ENCODE results near the gene SYCE3. TPM values are rescaled to one million over a fixed set of nuclear protein-coding genes. Genes with fewer than 3 reads are reported as not detected.

Gene SYCE3
- total and polyA plus RNA-seq, 2 donors (not counting 3 experiments of a cell fraction or from before 2014, with no cell fraction given) = not detected

DNA sequence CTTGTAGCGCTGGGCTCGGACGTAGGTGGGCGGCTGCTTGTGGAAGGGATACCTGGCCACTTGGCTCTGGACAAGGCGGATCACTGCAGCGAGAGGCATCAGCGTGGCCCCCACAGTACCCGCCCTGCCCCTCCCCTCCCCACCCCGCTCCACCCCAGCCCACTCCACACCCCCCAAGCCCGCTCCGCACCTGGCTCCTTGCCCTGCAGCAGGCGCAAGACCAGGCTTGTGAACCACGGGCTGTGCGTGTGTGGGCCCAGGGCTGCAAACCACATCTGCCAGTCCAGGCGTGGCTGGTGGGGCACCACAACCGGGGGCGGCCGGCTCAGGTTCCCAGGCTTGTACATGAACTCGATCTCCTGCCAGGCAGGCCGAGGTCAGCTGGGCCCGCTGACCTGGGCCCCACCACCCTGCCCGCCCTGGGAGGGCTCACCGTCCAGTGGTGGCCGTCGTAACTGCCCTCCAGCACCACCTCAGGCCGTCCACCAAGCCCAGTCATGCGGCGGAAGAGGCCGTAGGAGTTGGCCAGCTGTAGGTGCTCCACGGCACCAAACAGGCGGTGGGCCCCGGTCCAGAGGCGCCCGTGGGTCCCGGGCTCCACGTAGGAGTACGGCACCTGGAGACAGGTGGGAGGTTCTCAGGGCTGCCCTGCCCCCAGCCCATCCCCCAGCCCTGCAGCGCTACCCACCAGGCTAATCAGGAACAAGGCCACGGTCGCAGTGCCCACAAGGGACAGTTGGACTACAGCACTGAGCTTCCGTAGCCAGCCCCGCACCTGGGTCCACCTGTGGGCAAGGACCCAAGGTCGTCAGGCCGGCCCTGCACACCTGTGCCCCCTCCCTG lies 58.1 kb downstream of the SYCE3 start:
- H3K79me2 ChIP-seq (ENCODE audit: control insufficient read depth, insufficient read depth, low read length) = peaks cover 26% of the 10 kb centered on the region
- H3K4me1 ChIP-seq (ENCODE audit: control insufficient read depth, extremely low read depth, insufficient read depth, low read length) = peaks cover 14% of the 10 kb centered on the region
- H3K27me3 ChIP-seq (ENCODE audit: control insufficient read depth in 2 of 2, insufficient read depth in 2 of 2, low read length in 2 of 2) = no peaks in the 10 kb centered on the region
- no peaks in the 10 kb centered on the region for H3K9me1 ChIP-seq (replicated peaks; ENCODE audit: control insufficient read depth, extremely low read depth, insufficient read depth, low read length)
- intact Hi-C loops (cut with micrococcal nuclease) (no loop called here), dilution Hi-C loops (cut with MboI; ENCODE audit: extremely low pct_ligation_motif_present, low sequenced_read_pairs) (no loop called here)
- no peak overlapping the region for H3K27ac ChIP-seq (ENCODE audit: insufficient read depth, low read depth, low read length)
- POLR2A ChIA-PET = no interaction called here
- H3K4me2 ChIP-seq (ENCODE audit: insufficient read depth, low read length) = no peak overlapping the region
- DNase-seq (ENCODE audit: low read depth, low spot score) (no peak), FAIRE-seq (no peak)
- no peaks in the 10 kb centered on the region for H4K20me1 ChIP-seq (replicated peaks; ENCODE audit: control insufficient read depth, extremely low read depth, insufficient read depth, low read length)
- H3K9ac ChIP-seq (replicated peaks; ENCODE audit: extremely low read depth, insufficient read depth, low read length) = no peak overlapping the region
- no peak overlapping the region for H2AFZ ChIP-seq (ENCODE audit: low read depth, low read length)
- CTCF ChIA-PET = no interaction called here
- no peak for TF ChIP-seq POLR2AphosphoS5 (IDR thresholded peaks at IDR 0.05; ENCODE audit: insufficient read depth, low read depth, low read length)
- TF ChIP-seq FOS (IDR thresholded peaks at IDR 0.05; ENCODE audit: borderline replicate concordance, insufficient read depth, low read length) = no peak
- TF ChIP-seq, protein P1, sequence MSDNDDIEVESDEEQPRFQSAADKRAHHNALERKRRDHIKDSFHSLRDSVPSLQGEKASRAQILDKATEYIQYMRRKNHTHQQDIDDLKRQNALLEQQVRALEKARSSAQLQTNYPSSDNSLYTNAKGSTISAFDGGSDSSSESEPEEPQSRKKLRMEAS (IDR thresholded peaks at IDR 0.05; ENCODE audit: insufficient read depth, insufficient read length) = no peak
- peaks cover 6 to 22% of the 10 kb centered on the region in 2 experiments for H3K36me3 ChIP-seq (ENCODE audit: control insufficient read depth in 2 of 2, extremely low read depth in 1 of 2, insufficient read depth in 2 of 2, low read length in 2 of 2)
- no peaks in the 10 kb centered on the region for H3K9me3 ChIP-seq (replicated peaks; ENCODE audit: control insufficient read depth, insufficient read depth, low read length)
- no peak overlapping the region for H3K4me3 ChIP-seq (replicated peaks in 1 of 3; ENCODE audit: insufficient read depth in 1 of 3, low read depth in 1 of 3, low read length in 3 of 3)
- no TSS peak for BruUV-seq (replicated peaks)

DNA sequence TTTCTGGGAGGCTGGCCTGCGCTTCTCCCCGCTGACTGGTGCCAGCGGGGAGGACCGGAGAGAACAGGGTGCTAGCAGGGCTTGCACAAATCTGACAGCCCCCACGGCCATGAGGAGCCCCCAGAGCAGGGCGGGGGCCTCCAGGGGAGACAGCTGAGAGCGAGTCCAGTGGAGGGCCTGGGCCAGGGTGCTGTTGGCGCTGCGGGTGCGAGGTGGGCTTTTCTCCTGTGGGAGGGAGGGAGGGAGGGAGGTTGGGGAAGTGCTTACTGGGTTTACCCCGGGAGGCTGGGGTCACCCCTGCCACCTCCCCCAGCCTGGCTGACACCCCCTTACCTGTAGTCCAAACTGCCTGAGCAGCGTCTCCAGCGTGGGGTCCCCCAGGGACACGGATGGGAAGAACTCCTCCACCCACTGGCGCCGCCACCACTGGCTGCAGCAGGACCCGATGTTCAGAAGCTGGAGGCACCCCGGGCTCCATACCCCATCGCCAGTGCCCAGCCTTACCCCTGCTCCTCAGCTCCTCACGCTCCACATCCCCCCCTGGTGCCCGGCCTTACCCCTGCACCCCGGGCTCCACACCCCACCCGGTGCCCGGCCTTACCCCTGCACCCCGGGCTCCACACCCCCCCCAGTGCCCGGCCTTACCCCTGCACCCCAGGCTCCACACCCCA lies 59.1 kb downstream of the SYCE3 start:
- H3K9ac ChIP-seq (replicated peaks; ENCODE audit: extremely low read depth, insufficient read depth, low read length) = no peak overlapping the region
- DNase-seq (ENCODE audit: low read depth, low spot score) (no peak), FAIRE-seq (no peak)
- ChIA-PET CTCF (interaction anchor here (1.0 kb wide), 1 partner anchor 21 kb away, joined by 3 read pairs; no protein-coding TSS in a partner anchor), POLR2A (no interaction called here)
- no peak overlapping the region for H3K27ac ChIP-seq (ENCODE audit: insufficient read depth, low read depth, low read length)
- TF ChIP-seq CTCF (IDR thresholded peaks at IDR 0.05; ENCODE audit: extremely low read depth in 1 of 2, insufficient read depth in 1 of 2, low read depth in 1 of 2, low read length in 2 of 2) = peak in 1 of 2 donors; percentile 2
- TF ChIP-seq POLR2AphosphoS5 (IDR thresholded peaks at IDR 0.05; ENCODE audit: insufficient read depth, low read depth, low read length) = no peak
- TF ChIP-seq, protein P1 (IDR thresholded peaks at IDR 0.05; ENCODE audit: insufficient read depth, insufficient read length) = no peak
- no peak for TF ChIP-seq EZH2 (IDR thresholded peaks at IDR 0.05; ENCODE audit: borderline replicate concordance, low read depth, low read length, severe bottlenecking)
- no peak for TF ChIP-seq POLR2A (IDR thresholded peaks at IDR 0.05; ENCODE audit: low read depth, low read length)
- peaks cover 6 to 22% of the 10 kb centered on the region in 2 experiments for H3K36me3 ChIP-seq (ENCODE audit: control insufficient read depth in 2 of 2, extremely low read depth in 1 of 2, insufficient read depth in 2 of 2, low read length in 2 of 2)
- no TSS peak for BruUV-seq (replicated peaks)
- H3K4me1 ChIP-seq (ENCODE audit: control insufficient read depth, extremely low read depth, insufficient read depth, low read length) = peaks cover 7% of the 10 kb centered on the region
- no peaks in the 10 kb centered on the region for H3K9me3 ChIP-seq (replicated peaks; ENCODE audit: control insufficient read depth, insufficient read depth, low read length)
- H3K4me2 ChIP-seq (ENCODE audit: insufficient read depth, low read length) = no peak overlapping the region
- intact Hi-C loops (cut with micrococcal nuclease) (no loop called here), dilution Hi-C loops (cut with MboI; ENCODE audit: extremely low pct_ligation_motif_present, low sequenced_read_pairs) (no loop called here)
- H3K27me3 ChIP-seq (ENCODE audit: control insufficient read depth in 2 of 2, insufficient read depth in 2 of 2, low read length in 2 of 2) = no peaks in the 10 kb centered on the region
- no peaks in the 10 kb centered on the region for H3K9me1 ChIP-seq (replicated peaks; ENCODE audit: control insufficient read depth, extremely low read depth, insufficient read depth, low read length)
- H3K4me3 ChIP-seq (replicated peaks in 1 of 3; ENCODE audit: insufficient read depth in 1 of 3, low read depth in 1 of 3, low read length in 3 of 3) = no peak overlapping the region
- peaks cover 16% of the 10 kb centered on the region for H3K79me2 ChIP-seq (ENCODE audit: control insufficient read depth, insufficient read depth, low read length)
- H4K20me1 ChIP-seq (replicated peaks; ENCODE audit: control insufficient read depth, extremely low read depth, insufficient read depth, low read length) = no peaks in the 10 kb centered on the region
- H2AFZ ChIP-seq (ENCODE audit: low read depth, low read length) = no peak overlapping the region
